Endothelial cell of umbilical vein (primary cell): ENCODE measurements around the gene SLC35G6. TPM values are rescaled to one million over a fixed set of nuclear protein-coding genes. Genes with fewer than 3 reads are reported as not detected.

ENCODE experiments used
- BruUV-seq: library from RNA; stranded (reverse); fragments of 400-500 nt; replicated peaks from 2 replicates; lab custom pipeline; 2021; lab: Mats Ljungman, UMichigan
- CTCF ChIA-PET: fragments of 300-600, 350-600 bp; sonication (Branson Sonifier 250); formaldehyde crosslinking; loops from one replicate; lab custom pipeline; 2021; ENCODE audit warnings: antibody characterized with exemption, inconsistent platforms; lab: Charles Lee
- POLR2A ChIA-PET: fragments of 300-600, 350-600 bp; sonication (Branson Sonifier 250); formaldehyde crosslinking; loops from one replicate; lab custom pipeline; 2021; ENCODE audit warnings: antibody characterized with exemption, inconsistent platforms; lab: Charles Lee
- DNase-seq: peaks from one replicate; pipeline ENCODE4 v3.0.0-alpha.2; 2011; ENCODE audit warnings: low read depth, low spot score
- FAIRE-seq: peaks from 2 replicates; lab custom pipeline; 2011; peaks lifted over from hg19 to GRCh38; lab: Jason Lieb, UNC
- H2AFZ ChIP-seq: 2 replicates; pipeline ENCODE4 v1.6.0; 2012; ENCODE audit warnings: low read depth, low read length, control low read depth, inconsistent platforms
- H3K27ac ChIP-seq: 2 replicates; pipeline ENCODE4 v1.5.1; 2011; ENCODE audit warnings: low read depth, mild to moderate bottlenecking, control low read depth, low read length, moderate library complexity; ENCODE audit not compliant: insufficient read depth
- H3K27me3 ChIP-seq, 2 experiments: 2 replicates each; pipeline versions ENCODE4 v1.6.0 to v1.6.1; 2011; ENCODE audit warnings: low read length in 2 of 2, mixed read lengths in 1 of 2; ENCODE audit not compliant: control insufficient read depth in 2 of 2, insufficient read depth in 2 of 2
- H3K36me3 ChIP-seq, 2 experiments: 2 replicates in 1 of 2; 3 replicates in 1 of 2; pipeline ENCODE4 v1.5.1; 2011; ENCODE audit warnings: low read length in 2 of 2, mild to moderate bottlenecking in 1 of 2, moderate library complexity in 1 of 2; ENCODE audit not compliant: control insufficient read depth in 2 of 2, insufficient read depth in 2 of 2; ENCODE audit errors: extremely low read depth in 1 of 2
- H3K4me1 ChIP-seq: 3 replicates; pipeline ENCODE4 v1.5.1; 2011; ENCODE audit warnings: mild to moderate bottlenecking, low read length; ENCODE audit not compliant: control insufficient read depth, insufficient read depth; ENCODE audit errors: extremely low read depth
- H3K4me2 ChIP-seq: 2 replicates; pipeline ENCODE4 v1.6.1; 2011; ENCODE audit warnings: low read length, control low read depth, mixed read lengths; ENCODE audit not compliant: insufficient read depth
- H3K4me3 ChIP-seq, 3 experiments: fragments of 200-600 bp in 1 of 3; sonication (generic), shearing (Covaris generic) in 1 of 3; replicated peaks in 1 of 3; 2 replicates each; pipeline ENCODE4 v1.5.1; 2011 to 2016; ENCODE audit warnings: control low read depth in 3 of 3, low read length in 3 of 3, mild to moderate bottlenecking in 2 of 3, inconsistent platforms in 1 of 3, low read depth in 1 of 3, moderate library complexity in 1 of 3; ENCODE audit not compliant: insufficient read depth in 1 of 3
- H3K79me2 ChIP-seq: 2 replicates; pipeline ENCODE4 v1.6.0; 2012; ENCODE audit warnings: low read length, inconsistent platforms; ENCODE audit not compliant: control insufficient read depth, insufficient read depth
- H3K9ac ChIP-seq: replicated peaks from 2 replicates; pipeline ENCODE3; 2011; ENCODE audit warnings: low read length, control low read depth; ENCODE audit not compliant: insufficient read depth; ENCODE audit errors: extremely low read depth
- H3K9me1 ChIP-seq: replicated peaks from 3 replicates; pipeline ENCODE4 v1.6.0; 2011; ENCODE audit warnings: mild to moderate bottlenecking, low read length; ENCODE audit not compliant: control insufficient read depth, insufficient read depth; ENCODE audit errors: extremely low read depth
- H3K9me3 ChIP-seq: replicated peaks from 2 replicates; pipeline ENCODE4 v1.5.1; 2012; ENCODE audit warnings: low read length, inconsistent platforms; ENCODE audit not compliant: control insufficient read depth, insufficient read depth
- H4K20me1 ChIP-seq: replicated peaks from 2 replicates; pipeline ENCODE3; 2011; ENCODE audit warnings: mild to moderate bottlenecking, low read length; ENCODE audit not compliant: control insufficient read depth, insufficient read depth; ENCODE audit errors: extremely low read depth
- CTCF ChIP-seq, 2 donors: IDR thresholded peaks; 1 replicate in 1 of 2; 2 replicates in 1 of 2; pipeline ENCODE4 v1.5.1; 2011; ENCODE audit warnings: low read length in 2 of 2, mild to moderate bottlenecking in 2 of 2, moderate library complexity in 2 of 2, control low read depth in 1 of 2, inconsistent platforms in 1 of 2, low read depth in 1 of 2; ENCODE audit not compliant: insufficient read depth in 1 of 2; ENCODE audit errors: extremely low read depth in 1 of 2
- EZH2 ChIP-seq: IDR thresholded peaks from 2 replicates; pipeline ENCODE4 v1.6.1; 2012; ENCODE audit warnings: borderline replicate concordance, low read depth, mild to moderate bottlenecking, moderate library complexity, low read length, inconsistent platforms; ENCODE audit not compliant: severe bottlenecking
- FOS ChIP-seq: IDR thresholded peaks from 2 replicates; pipeline ENCODE4 v1.6.1; 2011; ENCODE audit warnings: mild to moderate bottlenecking, low read length, moderate library complexity, borderline replicate concordance; ENCODE audit not compliant: insufficient read depth
- MAX ChIP-seq: IDR thresholded peaks from 2 replicates; pipeline ENCODE4 v1.6.1; 2011; ENCODE audit not compliant: insufficient read depth, insufficient read length
- POLR2A ChIP-seq: IDR thresholded peaks from 2 replicates; pipeline ENCODE4 v1.6.1; 2012; ENCODE audit warnings: low read depth, mild to moderate bottlenecking, control low read depth, low read length
- POLR2AphosphoS5 ChIP-seq: IDR thresholded peaks from 2 replicates; pipeline ENCODE4 v1.6.1; 2012; ENCODE audit warnings: low read depth, mild to moderate bottlenecking, control low read depth, low read length, moderate library complexity; ENCODE audit not compliant: insufficient read depth
- dilution Hi-C: fragments of 300-500 bp; cut with MboI; formaldehyde crosslinking; loops from one replicate; pipeline ENCODE4 v1.15.0; 2019; ENCODE audit warnings: low sequenced_read_pairs; ENCODE audit not compliant: extremely low pct_ligation_motif_present
- intact Hi-C: fragments of 100-400 bp; cut with micrococcal nuclease; formaldehyde crosslinking; loops from one replicate; pipeline ENCODE4 v1.10.0; 2022
- polyA plus RNA-seq, 4 experiments: library from polyadenylated mRNA; depleted of rRNA in 3 of 4; stranded (reverse) in 3 of 4; unstranded in 1 of 4; fragments of >200 nt; gene quantifications; 2 replicates each; pipeline versions ENCODE4 v1.2.1 to v1.2.3, GENCODE V29; 2011 to 2012; ENCODE audit warnings: missing spikeins in 1 of 4
- total RNA-seq: library from RNA; stranded (reverse); gene quantifications from 2 replicates; pipeline ENCODE4 v1.2.3, GENCODE V29; 2021

The SLC35G6 gene
- total and polyA plus RNA-seq, 2 donors (not counting 3 experiments of a cell fraction or from before 2014, with no cell fraction given) = not detected

GRCh38 chr17:7502987-7503386, 21.7 kb downstream of the SLC35G6 start:
- Histone ChIP-seq H3K36me3 (peaks cover 39 to 57% of the 10 kb centered on the region in 2 experiments), H3K9ac (no peak overlapping the region), H3K79me2 (peaks cover 2% of the 10 kb centered on the region), H3K4me1 (peaks cover under 1% of the 10 kb centered on the region), H3K27me3 (no peaks in the 10 kb centered on the region), H4K20me1 (no peaks in the 10 kb centered on the region), H2AFZ (no peak overlapping the region), H3K4me2 (no peak overlapping the region), H3K9me1 (no peaks in the 10 kb centered on the region), H3K4me3 (no peak overlapping the region), H3K27ac (no peak overlapping the region), H3K9me3 (no peaks in the 10 kb centered on the region)
- no TSS peak for BruUV-seq
- DNase-seq (no peak), FAIRE-seq (no peak)
- ChIA-PET POLR2A (no interaction called here), CTCF (interaction anchor here (0.5 to 2.6 kb wide), 7 partner anchors 15 to 147 kb away, joined by 3 to 12 read pairs (median 4); partner anchors contain the start of gene CHRNB1)
- dilution Hi-C loops = no loop called here
- TF ChIP-seq POLR2A (no peak), EZH2 (no peak), CTCF (IDR thresholded peaks at IDR 0.05; ENCODE audit: extremely low read depth in 1 of 2, insufficient read depth in 1 of 2, low read depth in 1 of 2, low read length in 2 of 2) (peak; percentile 18 to 27), FOS (no peak), MAX (no peak), POLR2AphosphoS5 (no peak)
- intact Hi-C loops = no loop called here
